CD4-positive, alpha-beta T cell (primary cell): ENCODE measurements around the gene LYPD4. TPM values are rescaled to one million over a fixed set of nuclear protein-coding genes. Genes with fewer than 3 reads are reported as not detected.
A peak's percentile ranks its signal among the peaks of the same experiment; 100 is the strongest.
"Not testable (repeated sequence)": the region's sequence is repeated elsewhere in the genome, so short reads cannot be mapped to it uniquely, and the experiment has no call there.

ENCODE experiments used
- ATAC-seq: fragments of 200-7000 bp; cut with Tn5 transposase; one replicate; pipeline ENCODE4 v1.10.0; 2022; ENCODE audit warnings: mild to moderate bottlenecking; ENCODE audit not compliant: poor library complexity
- CTCF ChIA-PET: fragments of 350-600 bp; sonication (Branson Sonifier 250); formaldehyde crosslinking; loops from one replicate; lab custom pipeline; 2021; ENCODE audit warnings: antibody characterized with exemption, inconsistent platforms; lab: Charles Lee
- POLR2A ChIA-PET: fragments of 350-600 bp; sonication (Branson Sonifier 250); formaldehyde crosslinking; loops from one replicate; lab custom pipeline; 2021; ENCODE audit warnings: antibody characterized with exemption, inconsistent platforms; lab: Charles Lee
- DNase-seq, 14 experiments: peaks; one replicate each; pipeline ENCODE4 v3.0.0-alpha.2; 2013 to 2020; ENCODE audit warnings: mixed read lengths in 2 of 14
- H3K27ac ChIP-seq, 2 donors: one replicate each; pipeline versions ENCODE4 v1.5.1 to v1.7.0; 2013; ENCODE audit warnings: low read length in 2 of 2, low read depth in 1 of 2, mild to moderate bottlenecking in 1 of 2
- H3K27me3 ChIP-seq, 2 experiments: 1 replicate in 1 of 2; 2 replicates in 1 of 2; pipeline versions ENCODE4 v1.6.1 to v1.7.0; 2013; ENCODE audit warnings: low read length in 2 of 2, control low read depth in 1 of 2, mild to moderate bottlenecking in 1 of 2, moderate library complexity in 1 of 2; ENCODE audit not compliant: insufficient read depth in 2 of 2, control insufficient read depth in 1 of 2
- H3K36me3 ChIP-seq: one replicate; pipeline ENCODE4 v1.6.1; 2013; ENCODE audit warnings: low read length, control low read depth; ENCODE audit not compliant: insufficient read depth
- H3K4me1 ChIP-seq: one replicate; pipeline ENCODE4 v1.6.1; 2013; ENCODE audit warnings: low read length, control low read depth; ENCODE audit not compliant: insufficient read depth
- H3K4me3 ChIP-seq: one replicate; pipeline ENCODE4 v1.5.1; 2013; ENCODE audit warnings: mild to moderate bottlenecking, low read length, moderate library complexity
- H3K9me3 ChIP-seq, 2 experiments: 1 replicate in 1 of 2; 2 replicates in 1 of 2; pipeline versions ENCODE4 v1.6.1 to v1.7.0; 2013; ENCODE audit warnings: low read length in 2 of 2, mild to moderate bottlenecking in 2 of 2, control low read depth in 1 of 2, moderate library complexity in 1 of 2; ENCODE audit not compliant: control insufficient read depth in 1 of 2, insufficient read depth in 1 of 2
- H3K27ac Mint-ChIP-seq: one replicate; pipeline ENCODE4 v1.8.0; 2020; ENCODE audit warnings: mixed read lengths
- H3K27me3 Mint-ChIP-seq: one replicate; pipeline ENCODE4 v1.8.0; 2021; ENCODE audit warnings: mixed read lengths
- H3K36me3 Mint-ChIP-seq: one replicate; pipeline ENCODE4 v1.8.0; 2021; ENCODE audit warnings: low read depth, mixed read lengths
- H3K4me1 Mint-ChIP-seq: one replicate; pipeline ENCODE4 v1.8.0; 2021; ENCODE audit warnings: low read depth, mixed read lengths
- H3K4me3 Mint-ChIP-seq: one replicate; pipeline ENCODE4 v1.8.0; 2020; ENCODE audit warnings: mild to moderate bottlenecking, mixed read lengths
- H3K9me3 Mint-ChIP-seq: one replicate; pipeline ENCODE4 v1.8.0; 2020; ENCODE audit warnings: mixed read lengths
- intact Hi-C, 2 experiments: fragments of 100-400 bp; cut with DNase I in 1 of 2; cut with micrococcal nuclease in 1 of 2; formaldehyde crosslinking; loops; one replicate each; pipeline versions ENCODE4 v1.15.1 to v1.9.0; 2023 to 2025; cut with DNase I, micrococcal nuclease
- total RNA-seq, 174 experiments: library from RNA in 2 of 174; stranded (reverse) in 2 of 174; gene quantifications; one replicate each; pipeline ENCODE4 v1.2.3 and lab custom pipeline; 2021 to 2026
- TF ChIP-seq, protein P1 (sequence below): fragments of 200-600 bp; IDR thresholded peaks from one replicate; pipeline ENCODE4 v1.8.0; 2022; ENCODE audit warnings: antibody characterized with exemption, mild to moderate bottlenecking

Gene LYPD4
- total RNA-seq, 2 experiments from 2014 or later, result not detected

DNA sequence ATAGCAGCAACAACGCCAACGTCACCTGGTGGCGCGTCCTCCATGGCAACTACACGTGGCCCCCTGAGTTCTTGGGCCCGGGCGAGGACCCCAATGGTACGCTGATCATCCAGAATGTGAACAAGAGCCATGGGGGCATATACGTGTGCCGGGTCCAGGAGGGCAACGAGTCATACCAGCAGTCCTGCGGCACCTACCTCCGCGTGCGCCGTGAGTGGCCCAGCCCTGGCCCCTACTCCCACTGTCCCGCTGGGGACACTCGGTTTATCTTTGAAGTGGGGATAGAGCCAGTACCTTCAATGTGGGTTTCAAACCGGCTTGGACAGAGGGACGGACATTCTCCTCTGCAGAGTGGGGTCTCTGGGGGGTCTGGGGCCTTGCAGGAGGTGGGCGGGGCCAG lies 34.6 kb upstream of the LYPD4 start:
- intact Hi-C loops, result no loop called here

DNA sequence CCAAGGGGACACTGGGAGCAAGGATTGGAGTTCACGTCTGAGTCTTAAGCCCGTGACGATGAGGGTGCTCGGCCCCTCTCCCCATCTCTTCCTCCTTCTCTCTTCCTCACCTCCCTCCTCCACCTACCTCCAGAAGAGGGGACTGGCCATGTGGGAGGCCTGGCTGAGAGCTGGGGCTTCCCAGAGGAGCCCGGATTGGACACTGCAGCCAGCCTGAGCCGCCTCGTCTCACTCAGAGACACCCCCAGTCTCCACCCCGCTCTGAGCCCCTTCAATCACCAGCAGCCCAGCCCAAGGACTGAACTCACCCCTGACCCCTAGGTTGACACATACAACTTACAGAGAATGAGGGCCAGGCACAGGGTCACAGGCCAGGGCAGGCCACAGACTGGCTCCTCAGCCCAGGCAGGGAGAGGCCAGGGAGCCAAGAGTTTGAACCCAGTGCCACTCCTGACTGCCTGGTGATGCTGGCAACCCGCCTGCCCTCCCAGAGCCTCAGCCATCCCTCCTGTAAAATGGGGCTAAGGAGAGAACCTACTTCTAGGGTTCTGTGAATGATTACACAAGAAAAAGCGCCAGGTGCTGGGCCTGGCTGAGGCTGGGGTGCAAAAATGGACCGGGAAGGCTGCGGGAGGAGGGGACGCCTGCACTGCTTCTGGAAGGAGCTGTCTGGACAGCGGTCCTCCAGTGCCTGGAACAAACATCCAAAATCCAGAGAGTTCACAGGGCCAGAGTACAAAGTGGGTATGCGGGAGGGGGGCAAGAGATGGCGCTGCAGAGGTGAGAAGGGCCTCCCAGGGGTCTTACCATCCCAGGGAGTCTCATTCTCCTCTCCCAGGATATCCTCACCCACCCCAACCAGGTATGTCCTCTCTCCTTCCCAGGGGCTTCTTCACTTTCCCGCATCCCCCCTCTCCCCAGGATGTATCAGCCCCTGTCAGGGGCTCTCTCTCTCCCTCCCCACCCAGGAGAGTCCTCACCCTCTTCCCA lies 33.7 kb upstream of the LYPD4 start:
- Histone ChIP-seq H3K36me3 (no peaks in the 10 kb centered on the region), H3K4me3 (peak overlapping the region; percentile 21), H3K4me1 (peaks cover 96% of the 10 kb centered on the region), H3K27me3 (no peaks in the 10 kb centered on the region), H3K27ac (peak overlapping the region; percentile 84 to 91), H3K9me3 (no peaks in the 10 kb centered on the region)
- H3K27me3 Mint-ChIP-seq, result no peaks in the 10 kb centered on the region
- POLR2A ChIA-PET, result interaction anchor here (0.8 to 11.4 kb wide), 3 partner anchors 9 to 34 kb away, joined by 3 to 465 read pairs (median 5); partner anchors contain the start of gene ARHGEF1
- H3K36me3 Mint-ChIP-seq, result peaks cover 8% of the 10 kb centered on the region
- TF ChIP-seq, protein P1, sequence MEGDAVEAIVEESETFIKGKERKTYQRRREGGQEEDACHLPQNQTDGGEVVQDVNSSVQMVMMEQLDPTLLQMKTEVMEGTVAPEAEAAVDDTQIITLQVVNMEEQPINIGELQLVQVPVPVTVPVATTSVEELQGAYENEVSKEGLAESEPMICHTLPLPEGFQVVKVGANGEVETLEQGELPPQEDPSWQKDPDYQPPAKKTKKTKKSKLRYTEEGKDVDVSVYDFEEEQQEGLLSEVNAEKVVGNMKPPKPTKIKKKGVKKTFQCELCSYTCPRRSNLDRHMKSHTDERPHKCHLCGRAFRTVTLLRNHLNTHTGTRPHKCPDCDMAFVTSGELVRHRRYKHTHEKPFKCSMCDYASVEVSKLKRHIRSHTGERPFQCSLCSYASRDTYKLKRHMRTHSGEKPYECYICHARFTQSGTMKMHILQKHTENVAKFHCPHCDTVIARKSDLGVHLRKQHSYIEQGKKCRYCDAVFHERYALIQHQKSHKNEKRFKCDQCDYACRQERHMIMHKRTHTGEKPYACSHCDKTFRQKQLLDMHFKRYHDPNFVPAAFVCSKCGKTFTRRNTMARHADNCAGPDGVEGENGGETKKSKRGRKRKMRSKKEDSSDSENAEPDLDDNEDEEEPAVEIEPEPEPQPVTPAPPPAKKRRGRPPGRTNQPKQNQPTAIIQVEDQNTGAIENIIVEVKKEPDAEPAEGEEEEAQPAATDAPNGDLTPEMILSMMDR, result no peak
- ATAC-seq, result no peak
- peak in 1 of 14 experiments; percentile 48 for DNase-seq
- no peaks in the 10 kb centered on the region for H3K9me3 Mint-ChIP-seq
- H3K4me3 Mint-ChIP-seq, result no peak overlapping the region
- peaks cover 81% of the 10 kb centered on the region for H3K4me1 Mint-ChIP-seq
- intact Hi-C loops, result no loop called here
- CTCF ChIA-PET, result no interaction called here
- peak overlapping the region; percentile 98 for H3K27ac Mint-ChIP-seq

More for the DNA sequence above, 34.6 kb upstream of the LYPD4 start:
- ChIA-PET CTCF (no interaction called here), POLR2A (interaction anchor here (11.4 kb wide), 1 partner anchor 8 kb away, joined by 465 read pairs; the partner anchor contains the start of gene ARHGEF1)
- no peaks in the 10 kb centered on the region for H3K36me3 ChIP-seq
- TF ChIP-seq, protein P1, result no peak
- Mint-ChIP-seq H3K36me3 (peaks cover 16% of the 10 kb centered on the region), H3K4me1 (peaks cover 83% of the 10 kb centered on the region), H3K4me3 (peak overlapping the region; percentile 15), H3K27me3 (no peaks in the 10 kb centered on the region), H3K9me3 (no peaks in the 10 kb centered on the region), H3K27ac (peak overlapping the region; percentile 98)
- DNase-seq (no peak), ATAC-seq (no peak)
- H3K27ac ChIP-seq, result peak overlapping the region; percentile 84 to 91
- H3K9me3 ChIP-seq, result no peaks in the 10 kb centered on the region
- no peaks in the 10 kb centered on the region for H3K27me3 ChIP-seq
- H3K4me1 ChIP-seq, result peaks cover 87% of the 10 kb centered on the region
- H3K4me3 ChIP-seq, result no peak overlapping the region

DNA sequence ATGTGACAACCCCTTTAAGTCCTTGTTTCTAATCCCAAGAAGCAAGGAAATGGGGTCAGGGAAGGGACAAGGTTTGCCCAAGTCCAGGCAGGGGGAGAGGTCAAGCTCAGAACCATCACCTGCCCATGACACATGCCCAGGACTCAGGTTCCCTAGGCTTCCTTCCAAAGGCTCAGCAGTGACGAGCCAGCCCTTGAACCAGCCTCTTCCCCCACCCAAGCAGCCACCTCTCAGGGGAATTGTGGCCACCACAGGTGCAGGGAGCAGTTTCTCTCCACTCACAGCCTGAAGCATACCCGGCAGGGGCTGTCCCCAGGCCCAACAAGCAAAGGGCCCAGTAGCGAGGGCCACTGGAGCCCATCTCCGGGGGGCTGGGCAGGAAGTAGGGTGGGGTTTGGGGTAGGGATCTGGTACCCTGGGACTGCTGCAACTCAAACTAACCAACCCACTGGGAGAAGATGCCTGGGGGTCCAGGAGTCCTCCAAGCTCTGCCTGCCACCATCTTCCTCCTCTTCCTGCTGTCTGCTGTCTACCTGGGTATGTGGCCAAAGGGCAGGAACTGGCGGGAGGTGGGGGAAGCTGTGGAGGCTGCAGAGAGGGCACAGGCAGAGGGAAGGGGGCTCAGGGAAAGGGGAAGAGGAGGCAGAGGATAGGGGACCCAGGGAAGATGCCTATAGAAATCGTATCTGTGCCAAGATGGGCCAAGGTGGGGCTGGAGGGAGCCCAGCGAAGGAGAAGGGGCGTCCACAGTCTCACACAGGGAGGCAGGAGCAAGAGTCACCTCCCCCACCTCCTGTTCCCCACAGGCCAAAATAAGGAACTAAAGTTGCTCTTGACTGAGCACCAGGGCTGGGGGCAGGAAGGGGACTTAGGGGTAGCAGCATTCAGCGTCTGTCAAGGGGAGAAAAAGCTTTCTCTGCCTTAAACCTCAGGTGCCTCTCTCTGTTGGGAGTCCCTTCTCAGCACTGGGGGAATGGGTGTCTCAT lies 32.7 kb upstream of the LYPD4 start, which contains the start of gene CD79A:
TSS of gene CD79A (plus strand) at position 433 of the 986 bp plus-strand sequence. CDS start at position 459, 26 bp downstream.
- no peaks in the 10 kb centered on the region for H3K36me3 ChIP-seq
- H3K4me1 ChIP-seq, result peaks cover 100% of the 10 kb centered on the region
- H3K27ac ChIP-seq, result peak within 1 kb of the TSS; percentile 84 to 91
- H3K36me3 Mint-ChIP-seq, result peaks cover 2% of the 10 kb centered on the region
- peak within 1 kb of the TSS; percentile 78 for H3K4me3 Mint-ChIP-seq
- no peak for ATAC-seq
- H3K27ac Mint-ChIP-seq, result peak within 1 kb of the TSS; percentile 98
- no peaks in the 10 kb centered on the region for H3K9me3 ChIP-seq
- TF ChIP-seq, protein P1, result no peak
- intact Hi-C loops, result no loop called here
- peak in 3 of 14 experiments; percentile 44 to 50 (median 46) for DNase-seq
- no peaks in the 10 kb centered on the region for H3K9me3 Mint-ChIP-seq
- H3K27me3 ChIP-seq, result no peaks in the 10 kb centered on the region
- no peaks in the 10 kb centered on the region for H3K27me3 Mint-ChIP-seq
- peaks cover 85% of the 10 kb centered on the region for H3K4me1 Mint-ChIP-seq
- CTCF ChIA-PET, result interaction anchor here (7.3 kb wide), 1 partner anchor 11 kb away, joined by 119 read pairs; no protein-coding TSS in a partner anchor
- POLR2A ChIA-PET, result interaction anchor here (0.8 to 11.4 kb wide), 6 partner anchors 10 to 51 kb away, joined by 3 to 465 read pairs (median 22); partner anchors contain the start of genes ARHGEF1, ERFL and RPS19
- H3K4me3 ChIP-seq, result peak within 1 kb of the TSS; percentile 21

DNA sequence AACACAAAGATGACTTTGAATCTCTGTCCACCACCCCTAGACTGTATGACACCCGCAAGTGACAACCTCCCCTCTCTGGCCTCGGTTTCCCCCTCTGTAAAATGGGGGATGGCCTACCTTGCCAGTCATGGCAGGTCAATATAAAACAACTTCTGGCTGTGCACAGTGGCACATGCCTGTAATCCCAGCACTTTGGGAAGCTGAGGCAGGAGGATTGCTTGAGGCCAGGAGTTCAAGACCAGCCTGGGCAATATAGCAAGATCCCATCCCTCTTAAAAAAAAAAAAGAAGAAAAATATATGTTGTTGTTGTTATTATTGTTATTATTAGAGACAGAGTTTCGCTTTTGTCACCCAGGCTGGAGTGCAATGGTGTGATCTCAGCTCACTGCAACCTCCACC lies 31.5 kb upstream of the LYPD4 start:
- Mint-ChIP-seq H3K27ac (peak overlapping the region; percentile 98), H3K4me1 (peaks cover 90% of the 10 kb centered on the region), H3K4me3 (peak overlapping the region; percentile 80), H3K36me3 (peaks cover 11% of the 10 kb centered on the region)
- H3K9me3 ChIP-seq, DNase-seq, H3K27me3 ChIP-seq, H3K27me3 Mint-ChIP-seq, H3K36me3 ChIP-seq, H3K9me3 Mint-ChIP-seq, ATAC-seq: not testable (repeated sequence)
- ChIA-PET CTCF (interaction anchor here (2.3 to 7.3 kb wide), 2 partner anchors 13 to 17 kb away, joined by 12 to 119 read pairs; partner anchors contain the start of gene RPS19), POLR2A (interaction anchor here (1.0 to 11.4 kb wide), 14 partner anchors 10 to 83 kb away, joined by 3 to 465 read pairs (median 6); partner anchors contain the start of genes ARHGEF1, ERFL, RABAC1 and RPS19)
- Histone ChIP-seq H3K4me1 (peaks cover 100% of the 10 kb centered on the region), H3K4me3 (peak overlapping the region; percentile 25), H3K27ac (peak overlapping the region; percentile 84 to 91)
- intact Hi-C loops, result loop anchor here (1.0 kb wide), 4 partner anchors 7 to 69 kb away; partner anchors contain the start of gene ARHGEF1 (in 1 of the 2)
